Stomach smooth muscle (tissue), 2 donors: ENCODE measurements around the gene TTC39A.
"Not testable (repeated sequence)": the region's sequence is repeated elsewhere in the genome, so short reads cannot be mapped to it uniquely, and the experiment has no call there.

ENCODE experiments used
- H3K27ac ChIP-seq: one replicate; pipeline ENCODE4 v1.7.0; 2013; ENCODE audit warnings: mild to moderate bottlenecking, low read length, inconsistent platforms
- H3K27me3 ChIP-seq, 2 donors: one replicate each; pipeline ENCODE4 v1.7.0; 2013; ENCODE audit warnings: low read length in 2 of 2; ENCODE audit not compliant: insufficient read depth in 2 of 2, control insufficient read depth in 1 of 2
- H3K36me3 ChIP-seq, 2 donors: one replicate each; pipeline ENCODE4 v1.7.0; 2013; ENCODE audit warnings: low read length in 2 of 2; ENCODE audit not compliant: control insufficient read depth in 2 of 2, insufficient read depth in 2 of 2
- H3K4me1 ChIP-seq: one replicate; pipeline ENCODE4 v1.7.0; 2013; ENCODE audit warnings: low read length; ENCODE audit not compliant: control insufficient read depth, insufficient read depth
- H3K4me3 ChIP-seq, 2 donors: one replicate each; pipeline ENCODE4 v1.7.0; 2013; ENCODE audit warnings: low read length in 2 of 2
- H3K9ac ChIP-seq, 2 donors: one replicate each; pipeline ENCODE4 v1.7.0; 2013; ENCODE audit warnings: low read length in 2 of 2, mild to moderate bottlenecking in 1 of 2
- H3K9me3 ChIP-seq, 2 donors: one replicate each; pipeline ENCODE4 v1.7.0; 2013; ENCODE audit warnings: low read length in 2 of 2; ENCODE audit not compliant: control insufficient read depth in 2 of 2
- donor health status: healthy.
- donor health status: Pancreatic carcinoma.

TTC39A gene

DNA sequence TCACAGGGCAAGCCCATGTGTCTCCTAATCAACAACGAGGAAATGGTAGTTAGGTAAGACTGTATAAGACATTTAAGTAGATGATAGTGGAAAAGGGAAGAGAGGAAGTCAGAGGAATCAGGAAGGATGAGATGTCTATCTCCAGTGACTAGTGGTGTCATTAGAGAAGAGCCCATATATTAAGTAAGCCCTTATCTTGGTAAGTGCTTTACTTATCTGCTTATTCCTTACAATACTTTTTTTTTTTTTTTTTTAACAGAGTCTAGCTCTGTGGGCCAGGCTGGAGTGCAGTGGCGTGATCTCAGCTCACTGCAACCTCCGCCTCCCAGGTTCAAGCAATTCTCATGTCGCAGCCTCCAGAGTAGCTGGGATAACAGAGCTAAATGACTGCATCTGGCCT lies 64.7 kb downstream of the TTC39A start:
- Histone ChIP-seq H3K27ac (no peak overlapping the region), H3K4me1 (peaks cover 19% of the 10 kb centered on the region)

DNA sequence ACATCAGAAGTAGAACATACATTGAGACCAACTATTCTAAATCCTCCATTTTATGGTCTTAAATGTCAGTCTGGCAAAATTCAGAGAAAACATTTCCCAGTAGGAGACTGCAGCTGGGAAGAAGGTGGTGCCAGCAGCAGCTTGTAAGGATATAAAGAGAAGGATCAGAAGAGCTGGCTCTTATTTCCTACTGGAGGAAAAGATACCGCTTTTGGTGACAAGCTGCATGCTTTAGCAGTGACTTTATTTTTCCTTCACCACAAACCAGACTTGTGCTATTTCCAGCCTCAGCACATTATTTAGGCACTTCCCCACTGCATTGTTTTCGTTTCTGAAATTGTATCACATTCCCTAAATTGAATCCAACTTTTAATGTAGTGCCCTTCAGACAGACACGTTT lies 65.9 kb downstream of the TTC39A start:
- Histone ChIP-seq H3K9ac (no peak overlapping the region), H3K27me3 (no peaks in the 10 kb centered on the region), H3K27ac (no peak overlapping the region), H3K9me3 (no peaks in the 10 kb centered on the region), H3K4me1 (peaks cover 19% of the 10 kb centered on the region), H3K4me3 (peak overlapping the region in 1 of 2 donors; percentile 50), H3K36me3 (no peaks in the 10 kb centered on the region)

More for the DNA sequence above, 64.7 kb downstream of the TTC39A start:
- Histone ChIP-seq H3K9ac (no peak overlapping the region), H3K9me3 (no peaks in the 10 kb centered on the region), H3K36me3 (peaks cover 0 to 5% of the 10 kb centered on the region in 2 donors), H3K4me3 (no peak overlapping the region), H3K27me3 (no peaks in the 10 kb centered on the region)

DNA sequence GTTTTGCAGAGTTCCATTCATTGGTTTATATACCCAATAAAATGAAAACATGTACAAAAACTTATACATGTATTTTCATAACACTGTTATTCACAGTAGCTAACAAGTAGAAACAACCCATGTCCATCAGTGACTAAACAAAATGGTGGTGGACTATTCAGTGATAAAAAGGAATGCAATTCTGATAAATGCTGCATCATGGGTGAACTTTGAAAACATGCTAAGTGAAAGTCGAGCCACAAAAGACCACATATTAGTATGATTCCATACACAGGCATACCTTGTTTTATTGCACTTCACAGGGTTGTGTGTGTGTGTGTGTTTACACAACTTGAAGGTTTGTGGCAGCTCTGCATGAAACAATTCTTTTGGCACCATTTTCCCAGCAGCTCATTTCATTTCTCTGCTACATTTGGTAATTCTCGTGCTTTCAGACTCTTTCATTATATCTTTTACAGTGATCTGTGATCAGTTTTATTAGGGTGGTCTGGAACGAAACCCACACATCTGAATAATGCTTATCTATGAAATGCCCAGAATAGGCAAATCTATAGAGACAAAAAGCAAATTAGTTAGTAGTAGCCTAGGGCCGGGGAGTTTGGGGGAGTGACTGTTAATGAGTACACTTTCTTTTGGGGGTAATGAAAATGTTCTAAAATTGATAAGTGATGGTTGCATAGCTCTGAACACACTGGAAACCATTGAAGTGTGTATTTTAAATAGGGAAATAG lies 67.0 kb downstream of the TTC39A start:
- H3K4me3 ChIP-seq, result no peak overlapping the region
- no peak overlapping the region for H3K27ac ChIP-seq
- no peaks in the 10 kb centered on the region for H3K36me3 ChIP-seq
- H3K9ac ChIP-seq, result no peak overlapping the region
- H3K9me3 ChIP-seq, result no peaks in the 10 kb centered on the region
- H3K27me3 ChIP-seq, result no peaks in the 10 kb centered on the region
- H3K4me1 ChIP-seq, result peaks cover 10% of the 10 kb centered on the region

DNA sequence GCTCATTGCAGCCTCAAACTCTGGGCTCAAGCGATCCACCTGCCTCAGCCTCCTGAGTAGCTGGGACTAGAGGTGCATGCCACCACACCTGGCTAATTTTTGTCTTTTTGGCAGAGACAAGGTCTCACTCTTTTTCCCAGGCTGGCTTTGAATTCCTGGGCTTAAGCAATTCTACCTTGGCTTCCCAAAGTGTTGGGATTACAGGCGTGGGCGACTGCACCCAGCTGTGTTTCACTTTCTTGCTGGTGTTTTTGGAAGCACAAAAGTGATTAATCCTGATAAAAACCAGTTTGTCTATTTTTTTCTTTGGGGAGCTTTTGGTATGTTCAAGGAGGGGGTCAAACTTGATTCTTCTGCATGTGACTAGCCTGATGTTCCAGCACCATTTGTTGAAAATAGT lies 75.0 kb downstream of the TTC39A start:
- Histone ChIP-seq H3K27ac (no peak overlapping the region), H3K4me3 (no peak overlapping the region), H3K27me3 (no peaks in the 10 kb centered on the region), H3K9me3 (no peaks in the 10 kb centered on the region), H3K4me1 (no peaks in the 10 kb centered on the region), H3K36me3 (no peaks in the 10 kb centered on the region), H3K9ac (no peak overlapping the region)

DNA sequence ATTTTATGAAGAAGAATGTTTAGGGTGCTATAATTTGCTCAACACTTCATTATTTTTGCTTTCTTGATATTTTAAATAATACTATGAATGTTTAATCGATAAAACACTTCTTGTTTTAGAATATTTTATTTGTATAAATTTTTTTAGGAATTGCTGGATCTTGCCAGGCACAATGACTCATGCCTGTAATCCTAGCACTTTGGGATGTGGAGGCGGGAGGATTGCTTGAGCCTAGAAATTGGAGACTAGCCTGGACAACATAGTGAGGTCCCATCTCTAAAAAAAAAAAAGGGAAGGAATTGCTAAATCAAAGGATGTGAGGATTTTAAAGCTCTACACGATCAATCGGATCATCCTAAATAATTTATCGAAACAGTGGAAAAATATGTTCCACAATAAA lies 76.7 kb downstream of the TTC39A start:
- Histone ChIP-seq H3K4me1 (no peaks in the 10 kb centered on the region), H3K9me3 (no peaks in the 10 kb centered on the region), H3K27me3 (no peaks in the 10 kb centered on the region), H3K4me3 (no peak overlapping the region), H3K27ac (no peak overlapping the region), H3K9ac (no peak overlapping the region), H3K36me3 (no peaks in the 10 kb centered on the region)

DNA sequence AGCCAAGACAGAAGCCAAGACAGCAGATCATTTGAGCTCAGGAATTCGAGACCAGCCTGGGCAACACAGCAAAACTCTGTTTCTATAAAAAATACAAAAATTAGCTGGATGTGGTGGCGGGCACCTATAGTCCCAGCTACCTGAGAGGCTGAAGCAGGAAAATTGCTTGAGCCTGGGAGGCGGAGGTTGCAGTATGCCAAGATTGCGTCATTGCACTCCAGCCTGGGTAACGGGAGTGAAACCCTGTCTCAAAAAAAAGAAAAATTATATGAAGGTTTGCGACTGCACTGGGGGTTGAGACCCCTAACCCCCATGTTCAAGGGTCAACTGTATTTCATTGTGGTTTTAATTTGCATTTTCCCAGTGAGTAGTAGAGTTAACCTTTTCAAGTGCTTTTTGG lies 78.0 kb downstream of the TTC39A start:
- Histone ChIP-seq H3K27ac (no peak overlapping the region), H3K9me3 (no peaks in the 10 kb centered on the region), H3K4me3 (no peak overlapping the region), H3K27me3 (no peaks in the 10 kb centered on the region), H3K4me1 (no peaks in the 10 kb centered on the region), H3K36me3 (no peaks in the 10 kb centered on the region), H3K9ac (no peak overlapping the region)

DNA sequence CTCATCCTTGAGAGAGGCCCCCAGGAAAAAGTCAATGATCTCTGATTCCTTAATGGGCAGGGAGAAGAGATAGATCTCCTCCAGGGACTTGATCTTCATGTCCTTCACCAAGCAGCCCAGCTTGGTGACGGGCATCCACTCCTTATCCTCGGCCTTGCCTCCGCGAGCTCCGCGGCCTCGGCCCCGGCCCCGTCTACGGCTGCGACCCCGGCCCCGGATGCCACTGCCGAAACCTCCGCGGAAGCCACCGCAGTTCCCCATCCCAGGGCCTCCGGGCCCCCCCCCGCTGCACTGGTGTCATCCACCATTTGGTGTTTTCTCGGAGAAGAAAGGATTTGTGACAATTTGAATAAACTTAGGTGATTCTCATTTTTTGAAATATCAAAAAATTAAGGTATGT lies 79.2 kb downstream of the TTC39A start:
- H3K27ac ChIP-seq, H3K27me3 ChIP-seq, H3K4me3 ChIP-seq, H3K9ac ChIP-seq, H3K36me3 ChIP-seq, H3K4me1 ChIP-seq, H3K9me3 ChIP-seq: not testable (repeated sequence)

DNA sequence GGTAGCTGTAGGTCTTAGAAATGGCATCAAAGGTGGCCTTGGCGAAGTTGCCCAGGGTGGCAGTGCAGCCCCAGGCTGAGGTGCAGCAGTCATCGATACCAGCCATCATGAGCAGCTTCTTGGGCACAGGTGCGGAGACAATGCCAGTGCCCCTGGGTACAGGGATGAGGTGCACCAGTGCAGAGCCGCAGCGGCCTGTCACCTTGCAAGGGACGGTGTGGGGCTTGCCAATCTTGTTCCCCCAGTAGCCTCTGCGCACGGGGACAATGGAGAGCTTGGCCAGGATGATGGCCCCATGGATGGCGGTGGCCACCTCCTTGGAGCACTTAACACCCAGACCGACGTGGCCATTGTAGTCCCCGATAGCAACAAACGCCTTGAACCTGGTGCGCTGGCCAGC lies 79.6 kb downstream of the TTC39A start:
- not testable (repeated sequence) for H3K36me3 ChIP-seq, H3K27me3 ChIP-seq, H3K27ac ChIP-seq, H3K4me3 ChIP-seq, H3K9ac ChIP-seq, H3K4me1 ChIP-seq, H3K9me3 ChIP-seq

DNA sequence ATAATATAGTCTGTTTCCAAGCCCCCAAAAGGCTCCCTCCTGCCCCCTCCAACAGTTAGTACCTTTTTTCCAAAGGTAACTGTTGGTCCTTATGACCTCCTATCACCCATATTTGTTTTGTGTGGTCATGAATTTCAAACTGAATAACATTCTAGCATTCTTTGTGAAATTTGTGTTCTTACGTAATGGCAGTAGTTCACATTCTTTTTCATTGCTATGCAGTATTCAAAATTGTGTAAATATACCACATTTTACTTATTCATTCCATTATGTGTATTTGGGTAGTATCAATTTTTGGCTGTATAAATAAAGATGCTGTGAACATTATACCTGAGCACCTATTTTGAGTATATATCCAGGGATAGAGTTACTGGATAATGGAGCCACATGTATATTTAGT lies 80.9 kb downstream of the TTC39A start:
- Histone ChIP-seq H3K9ac (no peak overlapping the region), H3K27me3 (no peaks in the 10 kb centered on the region), H3K27ac (no peak overlapping the region), H3K4me3 (no peak overlapping the region), H3K36me3 (no peaks in the 10 kb centered on the region), H3K9me3 (no peaks in the 10 kb centered on the region), H3K4me1 (no peaks in the 10 kb centered on the region)

DNA sequence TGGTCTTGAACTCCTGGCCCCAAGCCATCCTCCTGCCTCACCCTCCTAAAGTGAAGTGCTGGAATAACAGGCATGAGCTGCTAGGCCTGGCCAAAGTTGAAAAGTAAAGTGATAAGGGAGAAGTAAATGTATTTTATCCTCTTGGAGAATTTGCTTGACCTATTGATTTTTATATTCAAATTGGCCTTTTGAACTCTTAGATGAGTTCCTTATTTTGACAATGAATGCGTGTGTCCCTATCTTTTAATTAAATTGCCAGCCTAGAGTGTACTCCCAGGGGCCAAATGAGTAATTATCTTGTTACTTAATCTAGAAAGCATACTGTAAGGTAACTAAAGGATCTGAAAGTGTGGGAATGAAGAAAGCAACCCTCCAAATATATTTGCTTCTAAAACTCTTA lies 82.9 kb downstream of the TTC39A start:
- H3K9ac ChIP-seq, result no peak overlapping the region
- no peaks in the 10 kb centered on the region for H3K4me1 ChIP-seq
- no peaks in the 10 kb centered on the region for H3K27me3 ChIP-seq
- no peaks in the 10 kb centered on the region for H3K36me3 ChIP-seq
- no peaks in the 10 kb centered on the region for H3K9me3 ChIP-seq
- H3K4me3 ChIP-seq, result no peak overlapping the region
- no peak overlapping the region for H3K27ac ChIP-seq

DNA sequence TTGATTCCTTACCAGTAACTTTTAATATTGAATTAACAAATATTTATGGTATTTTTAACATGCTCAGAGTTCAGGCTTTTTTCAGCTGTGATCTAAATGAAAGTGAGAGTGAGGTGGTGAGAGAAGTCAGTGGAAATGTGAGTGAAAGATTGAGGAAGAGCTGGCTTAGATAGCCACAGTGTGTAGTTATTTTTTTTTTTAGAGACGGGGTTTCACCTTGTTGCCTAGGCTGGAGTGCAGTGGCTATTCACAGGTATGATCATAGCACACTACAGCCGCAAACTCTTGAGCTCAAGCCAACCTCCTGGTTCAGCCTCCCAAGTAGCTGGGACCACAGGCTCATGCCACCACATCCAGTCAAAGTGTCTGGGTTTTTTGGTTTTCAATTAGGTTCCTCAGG lies 83.3 kb downstream of the TTC39A start:
- H3K4me1 ChIP-seq, result no peaks in the 10 kb centered on the region
- H3K9ac ChIP-seq, result no peak overlapping the region
- no peaks in the 10 kb centered on the region for H3K9me3 ChIP-seq
- no peaks in the 10 kb centered on the region for H3K27me3 ChIP-seq
- H3K36me3 ChIP-seq, result no peaks in the 10 kb centered on the region
- no peak overlapping the region for H3K4me3 ChIP-seq
- H3K27ac ChIP-seq, result no peak overlapping the region
